SH-SY5Y (cell line): ENCODE measurements around the gene SLC26A8.

Source experiments
- GATA2 ChIP-seq: IDR thresholded peaks from 2 replicates; pipeline ENCODE4 v1.6.1; 2011; ENCODE audit warnings: mild to moderate bottlenecking, low read depth, low read length
- GATA3 ChIP-seq: IDR thresholded peaks from 2 replicates; pipeline ENCODE4 v1.6.1; 2011; ENCODE audit warnings: low read depth, mild to moderate bottlenecking, low read length, moderate library complexity

GRCh38 chr6:35931120-35931561, 93.3 kb downstream of the SLC26A8 start:
- TF ChIP-seq GATA2 = no peak
- TF ChIP-seq GATA3 = no peak
